Breast epithelium (tissue), 3 donors: ENCODE data around the gene SDK1.

Experiments
- POLR2A ChIP-seq: fragments of 450-650 bp; IDR thresholded peaks from one replicate; pipeline ENCODE4 v1.6.1; 2016; ENCODE audit warnings: antibody characterized with exemption, mild to moderate bottlenecking, moderate library complexity
- TF ChIP-seq, protein P1 (sequence below), 3 donors: fragments of 450-650 bp; IDR thresholded peaks; one replicate each; pipeline ENCODE4 v1.5.1; 2016 to 2017; ENCODE audit warnings: antibody characterized with exemption in 3 of 3, mild to moderate bottlenecking in 3 of 3, moderate library complexity in 3 of 3

DNA sequence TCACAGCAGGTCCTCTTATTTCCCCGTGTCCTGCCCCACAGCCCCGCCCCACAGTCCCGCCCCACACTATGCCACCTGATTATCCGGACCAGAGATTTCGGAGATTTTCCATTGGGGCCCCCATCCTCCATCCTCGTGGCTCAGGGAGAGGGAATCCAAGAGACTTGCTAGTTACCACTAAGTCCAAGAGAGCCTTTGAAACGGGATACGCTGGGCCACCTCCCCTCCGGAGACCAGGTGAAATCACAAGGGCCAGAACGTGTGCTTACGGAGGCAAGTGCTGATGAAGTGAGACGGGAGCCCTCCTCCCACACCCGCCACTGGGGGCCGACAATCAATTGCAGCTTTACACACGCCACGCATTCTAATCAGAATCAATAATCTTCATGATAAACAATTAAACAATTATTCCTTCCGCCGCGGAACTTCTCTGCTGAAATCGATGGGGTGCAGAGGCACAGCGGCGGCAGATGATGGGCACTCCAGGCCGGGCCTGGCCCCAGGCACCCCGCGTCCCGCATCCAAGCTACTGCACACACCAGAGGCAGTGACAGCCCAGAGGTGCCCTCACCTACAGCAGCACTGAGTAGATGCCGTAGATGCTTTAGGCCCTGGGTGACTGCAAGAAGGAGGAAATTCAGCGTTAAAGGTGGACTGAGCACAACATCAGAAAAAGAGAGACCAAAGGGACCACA lies 847.0 kb downstream of the SDK1 start:
- TF ChIP-seq POLR2A = no peak
- TF ChIP-seq, protein P1, sequence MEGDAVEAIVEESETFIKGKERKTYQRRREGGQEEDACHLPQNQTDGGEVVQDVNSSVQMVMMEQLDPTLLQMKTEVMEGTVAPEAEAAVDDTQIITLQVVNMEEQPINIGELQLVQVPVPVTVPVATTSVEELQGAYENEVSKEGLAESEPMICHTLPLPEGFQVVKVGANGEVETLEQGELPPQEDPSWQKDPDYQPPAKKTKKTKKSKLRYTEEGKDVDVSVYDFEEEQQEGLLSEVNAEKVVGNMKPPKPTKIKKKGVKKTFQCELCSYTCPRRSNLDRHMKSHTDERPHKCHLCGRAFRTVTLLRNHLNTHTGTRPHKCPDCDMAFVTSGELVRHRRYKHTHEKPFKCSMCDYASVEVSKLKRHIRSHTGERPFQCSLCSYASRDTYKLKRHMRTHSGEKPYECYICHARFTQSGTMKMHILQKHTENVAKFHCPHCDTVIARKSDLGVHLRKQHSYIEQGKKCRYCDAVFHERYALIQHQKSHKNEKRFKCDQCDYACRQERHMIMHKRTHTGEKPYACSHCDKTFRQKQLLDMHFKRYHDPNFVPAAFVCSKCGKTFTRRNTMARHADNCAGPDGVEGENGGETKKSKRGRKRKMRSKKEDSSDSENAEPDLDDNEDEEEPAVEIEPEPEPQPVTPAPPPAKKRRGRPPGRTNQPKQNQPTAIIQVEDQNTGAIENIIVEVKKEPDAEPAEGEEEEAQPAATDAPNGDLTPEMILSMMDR (IDR thresholded peaks at IDR 0.05) = no peak
